HL-60 (cell line): ENCODE data around the gene NKAIN2.

ENCODE experiments used
- CTCF ChIP-seq: IDR thresholded peaks from one replicate; pipeline ENCODE4 v1.5.1; 2011; ENCODE audit warnings: low read length, control low read depth, inconsistent platforms; ENCODE audit not compliant: insufficient read depth
- GABPA ChIP-seq: IDR thresholded peaks from 2 replicates; pipeline ENCODE4 v1.6.1; 2012; ENCODE audit warnings: low read depth
- POLR2AphosphoS5 ChIP-seq: IDR thresholded peaks from 2 replicates; pipeline ENCODE4 v1.6.1; 2012; ENCODE audit warnings: low read depth
- REST ChIP-seq: IDR thresholded peaks from 2 replicates; pipeline ENCODE4 v1.6.1; 2012; ENCODE audit warnings: low read depth; ENCODE audit not compliant: insufficient replicate concordance
- SPI1 ChIP-seq: IDR thresholded peaks from 2 replicates; pipeline ENCODE4 v1.6.1; 2012; ENCODE audit warnings: low read depth, mild to moderate bottlenecking, borderline replicate concordance

GRCh38 chr6:124530926-124531325 lies 727.3 kb downstream of the NKAIN2 start:
- TF ChIP-seq CTCF (no peak), REST (no peak), POLR2AphosphoS5 (no peak), GABPA (no peak), SPI1 (no peak)
